GM12878 (cell line): ENCODE measurements around the gene DST. TPM values are rescaled to one million over a fixed set of nuclear protein-coding genes. Genes with fewer than 3 reads are reported as not detected.

ENCODE experiments used
- EP300 ChIP-seq, 2 experiments: fragments of 150-350 bp in 1 of 2; IDR thresholded peaks; 2 replicates each; pipeline ENCODE4 v1.6.1; 2011 to 2012; ENCODE audit warnings: low read depth in 2 of 2, low read length in 2 of 2, borderline replicate concordance in 1 of 2, improper control_type of control experiment in 1 of 2, inconsistent platforms in 1 of 2; ENCODE audit not compliant: control insufficient read depth in 1 of 2
- EZH2 ChIP-seq: IDR thresholded peaks from 2 replicates; pipeline ENCODE4 v1.6.1; 2012; ENCODE audit warnings: low read depth, mild to moderate bottlenecking, control low read depth, inconsistent platforms, low read length, borderline replicate concordance; ENCODE audit not compliant: control insufficient read depth
- IKZF1 ChIP-seq: fragments of 450-650 bp; conservative IDR thresholded peaks from 2 replicates; pipeline ENCODE4 v1.6.1; 2017; ENCODE audit warnings: antibody characterized with exemption, mild to moderate bottlenecking
- PAX5 ChIP-seq: IDR thresholded peaks from 2 replicates; pipeline ENCODE4 v1.6.1; 2011; ENCODE audit warnings: low read depth, low read length, borderline replicate concordance
- SIN3A ChIP-seq: IDR thresholded peaks from 2 replicates; pipeline ENCODE4 v1.6.1; 2012; ENCODE audit warnings: low read depth, low read length, improper control_type of control experiment
- SPI1 ChIP-seq: IDR thresholded peaks from 2 replicates; pipeline ENCODE4 v1.6.1; 2011; ENCODE audit warnings: low read depth, mild to moderate bottlenecking, low read length, moderate library complexity, borderline replicate concordance; ENCODE audit not compliant: insufficient read depth
- TARDBP ChIP-seq: IDR thresholded peaks from 2 replicates; pipeline ENCODE4 v1.6.1; 2016; ENCODE audit warnings: borderline replicate concordance
- TCF12 ChIP-seq: IDR thresholded peaks from 2 replicates; pipeline ENCODE4 v1.6.1; 2011; ENCODE audit warnings: low read depth, mild to moderate bottlenecking, low read length
- YBX1 ChIP-seq: fragments of 450-650 bp; IDR thresholded peaks from 2 replicates; pipeline ENCODE4 v1.6.1; 2016; ENCODE audit warnings: antibody characterized with exemption
- polyA plus RNA-seq, 11 experiments: library from polyadenylated mRNA; depleted of rRNA in 4 of 11; unstranded in 6 of 11; stranded (reverse) in 5 of 11; fragments of >200 nt; fragmentation: Nextera tagmentation in 4 of 11; fragmentation: Illumina TruSeq in 1 of 11; extraction: Ambion mirVana in 4 of 11; extraction: Trizol in 1 of 11; gene quantifications; 1 replicate in 1 of 11; 2 replicates in 10 of 11; pipeline versions ENCODE4 v1.2.1 to v1.2.3, GENCODE V29; 2011 to 2016; ENCODE audit warnings: inconsistent platforms in 2 of 11, missing spikeins in 2 of 11, low read depth in 1 of 11
- total RNA-seq, 4 experiments: library from RNA; depleted of rRNA in 3 of 4; stranded (reverse); fragments of >200 nt in 3 of 4; fragmentation: Illumina TruSeq in 1 of 4; extraction: Trizol in 1 of 4; gene quantifications; 2 replicates each; pipeline versions ENCODE4 v1.2.1 to v1.2.3, GENCODE V29; 2013 to 2021
- TF ChIP-seq, protein P1 (sequence below): fragments of 450-650 bp; IDR thresholded peaks from 2 replicates; pipeline ENCODE4 v1.6.1; 2018; ENCODE audit warnings: borderline replicate concordance, mild to moderate bottlenecking; ENCODE audit not compliant: partially characterized antibody
- TF ChIP-seq, protein P2 (sequence below): fragments of 450-650 bp; formaldehyde crosslinking; IDR thresholded peaks from 2 replicates; pipeline ENCODE4 v1.5.0; 2022; ENCODE audit warnings: mild to moderate bottlenecking, missing genetic modification characterization

DST gene
- total and polyA plus RNA-seq, 10 of the 15 experiments (the other 5 are each of a cell fraction or from before 2014, with no cell fraction given) = 32.1 to 156 (median 75.0) TPM

DNA sequence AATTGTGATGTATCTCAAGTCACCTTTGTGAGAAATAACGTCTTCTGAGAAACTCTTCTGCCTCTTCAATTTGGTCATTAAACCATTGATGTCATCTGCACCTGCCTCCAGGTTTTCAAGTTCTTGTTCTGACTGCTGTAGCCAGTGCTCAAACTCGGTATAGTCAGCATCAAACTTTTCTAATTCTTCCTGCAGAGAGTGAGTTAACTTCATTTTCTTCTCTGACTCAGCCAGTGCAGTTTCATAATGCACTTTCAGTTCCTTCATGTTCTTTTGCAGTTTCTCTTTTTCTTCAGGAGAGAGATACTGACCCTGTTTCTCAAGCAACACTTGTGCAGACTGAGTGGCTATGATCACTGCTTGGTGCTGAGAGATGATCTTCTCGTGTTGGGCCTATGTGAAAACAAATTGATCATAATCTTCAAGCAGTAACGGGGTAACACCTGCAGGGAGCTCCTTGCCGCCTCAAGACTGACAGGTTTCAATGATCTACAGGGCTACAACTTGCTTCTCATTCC is 48.8 kb downstream of the DST start (continued):
- no peak for TF ChIP-seq EZH2
- peak; percentile 75; the same call in 1 of the 2 replicates for TF ChIP-seq TCF12
- no peak for TF ChIP-seq SIN3A
- TF ChIP-seq YBX1 = no peak
- TF ChIP-seq EP300 (IDR thresholded peaks at IDR 0.05; ENCODE audit: borderline replicate concordance in 1 of 2, control insufficient read depth in 1 of 2, low read depth in 2 of 2, low read length in 2 of 2) = peak in 1 of 2 experiments; percentile 95; a peak in 2 of 4 replicates
- TF ChIP-seq SPI1 = peak; percentile 92
- TF ChIP-seq, protein P1, sequence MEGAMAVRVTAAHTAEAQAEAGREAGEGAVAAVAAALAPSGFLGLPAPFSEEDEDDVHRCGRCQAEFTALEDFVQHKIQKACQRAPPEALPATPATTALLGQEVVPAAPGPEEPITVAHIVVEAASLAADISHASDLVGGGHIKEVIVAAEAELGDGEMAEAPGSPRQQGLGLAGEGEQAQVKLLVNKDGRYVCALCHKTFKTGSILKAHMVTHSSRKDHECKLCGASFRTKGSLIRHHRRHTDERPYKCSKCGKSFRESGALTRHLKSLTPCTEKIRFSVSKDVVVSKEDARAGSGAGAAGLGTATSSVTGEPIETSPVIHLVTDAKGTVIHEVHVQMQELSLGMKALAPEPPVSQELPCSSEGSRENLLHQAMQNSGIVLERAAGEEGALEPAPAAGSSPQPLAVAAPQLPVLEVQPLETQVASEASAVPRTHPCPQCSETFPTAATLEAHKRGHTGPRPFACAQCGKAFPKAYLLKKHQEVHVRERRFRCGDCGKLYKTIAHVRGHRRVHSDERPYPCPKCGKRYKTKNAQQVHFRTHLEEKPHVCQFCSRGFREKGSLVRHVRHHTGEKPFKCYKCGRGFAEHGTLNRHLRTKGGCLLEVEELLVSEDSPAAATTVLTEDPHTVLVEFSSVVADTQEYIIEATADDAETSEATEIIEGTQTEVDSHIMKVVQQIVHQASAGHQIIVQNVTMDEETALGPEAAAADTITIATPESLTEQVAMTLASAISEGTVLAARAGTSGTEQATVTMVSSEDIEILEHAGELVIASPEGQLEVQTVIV = no peak
- TF ChIP-seq, protein P2, sequence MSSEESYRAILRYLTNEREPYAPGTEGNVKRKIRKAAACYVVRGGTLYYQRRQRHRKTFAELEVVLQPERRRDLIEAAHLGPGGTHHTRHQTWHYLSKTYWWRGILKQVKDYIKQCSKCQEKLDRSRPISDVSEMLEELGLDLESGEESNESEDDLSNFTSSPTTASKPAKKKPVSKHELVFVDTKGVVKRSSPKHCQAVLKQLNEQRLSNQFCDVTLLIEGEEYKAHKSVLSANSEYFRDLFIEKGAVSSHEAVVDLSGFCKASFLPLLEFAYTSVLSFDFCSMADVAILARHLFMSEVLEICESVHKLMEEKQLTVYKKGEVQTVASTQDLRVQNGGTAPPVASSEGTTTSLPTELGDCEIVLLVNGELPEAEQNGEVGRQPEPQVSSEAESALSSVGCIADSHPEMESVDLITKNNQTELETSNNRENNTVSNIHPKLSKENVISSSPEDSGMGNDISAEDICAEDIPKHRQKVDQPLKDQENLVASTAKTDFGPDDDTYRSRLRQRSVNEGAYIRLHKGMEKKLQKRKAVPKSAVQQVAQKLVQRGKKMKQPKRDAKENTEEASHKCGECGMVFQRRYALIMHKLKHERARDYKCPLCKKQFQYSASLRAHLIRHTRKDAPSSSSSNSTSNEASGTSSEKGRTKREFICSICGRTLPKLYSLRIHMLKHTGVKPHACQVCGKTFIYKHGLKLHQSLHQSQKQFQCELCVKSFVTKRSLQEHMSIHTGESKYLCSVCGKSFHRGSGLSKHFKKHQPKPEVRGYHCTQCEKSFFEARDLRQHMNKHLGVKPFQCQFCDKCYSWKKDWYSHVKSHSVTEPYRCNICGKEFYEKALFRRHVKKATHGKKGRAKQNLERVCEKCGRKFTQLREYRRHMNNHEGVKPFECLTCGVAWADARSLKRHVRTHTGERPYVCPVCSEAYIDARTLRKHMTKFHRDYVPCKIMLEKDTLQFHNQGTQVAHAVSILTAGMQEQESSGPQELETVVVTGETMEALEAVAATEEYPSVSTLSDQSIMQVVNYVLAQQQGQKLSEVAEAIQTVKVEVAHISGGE (CRISPR knock-in tag) = no peak
- TF ChIP-seq IKZF1 = peak; percentile 74
- TF ChIP-seq PAX5 = no peak
- TF ChIP-seq TARDBP = no peak
